GM12891 (cell line): ENCODE data around the gene EPHA1.

Experiments used
- DNase-seq: peaks from one replicate; pipeline ENCODE4 v3.0.0; 2011; ENCODE audit warnings: low spot score; ENCODE audit not compliant: insufficient read length
- FAIRE-seq: peaks from 2 replicates; lab custom pipeline; 2011; peaks lifted over from hg19 to GRCh38; lab: Jason Lieb, UNC
- PAX5 ChIP-seq: IDR thresholded peaks from 2 replicates; pipeline ENCODE4 v1.6.1; 2011; ENCODE audit warnings: low read length, moderate library complexity, mild to moderate bottlenecking; ENCODE audit not compliant: insufficient read depth, severe bottlenecking
- POLR2A ChIP-seq: IDR thresholded peaks from 2 replicates; pipeline ENCODE4 v1.6.1; 2011; ENCODE audit warnings: low read depth, low read length, control low read depth
- POLR2AphosphoS5 ChIP-seq: IDR thresholded peaks from 2 replicates; pipeline ENCODE4 v1.6.1; 2011; ENCODE audit warnings: low read depth, low read length, control low read depth
- POU2F2 ChIP-seq: IDR thresholded peaks from 2 replicates; pipeline ENCODE4 v1.6.1; 2011; ENCODE audit warnings: low read depth, mild to moderate bottlenecking, control low read depth, low read length, moderate library complexity
- SPI1 ChIP-seq: IDR thresholded peaks from 2 replicates; pipeline ENCODE4 v1.6.1; 2011; ENCODE audit warnings: low read depth, low read length, control low read depth
- TAF1 ChIP-seq: IDR thresholded peaks from 2 replicates; pipeline ENCODE4 v1.6.1; 2011; ENCODE audit warnings: low read depth, low read length, control low read depth

EPHA1 gene

GRCh38 chr7:143376396-143376795, 32.3 kb downstream of the EPHA1 start:
- DNase-seq (no peak), FAIRE-seq (no peak)

GRCh38 chr7:143375298-143376034, 33.2 kb downstream of the EPHA1 start:
- TF ChIP-seq PAX5 (no peak), SPI1 (no peak), POU2F2 (no peak), POLR2A (no peak), POLR2AphosphoS5 (no peak), TAF1 (no peak)
- FAIRE-seq (no peak), DNase-seq (no peak)

More at GRCh38 chr7:143376396-143376795, 32.3 kb downstream of the EPHA1 start:
- TF ChIP-seq TAF1: no peak
- no peak for TF ChIP-seq POLR2AphosphoS5
- no peak for TF ChIP-seq POLR2A
- no peak for TF ChIP-seq POU2F2
- TF ChIP-seq SPI1: no peak
- no peak for TF ChIP-seq PAX5

- DNase-seq (no peak), FAIRE-seq (no peak)
- TF ChIP-seq TAF1: no peak
- TF ChIP-seq POLR2AphosphoS5: no peak
These were observed 34.1 kb downstream of the EPHA1 start for GRCh38 chr7:143374561-143374960.

GRCh38 chr7:143373255-143373794, 35.3 kb downstream of the EPHA1 start:
- no peak for DNase-seq
- no peak for FAIRE-seq
- TF ChIP-seq POU2F2 (no peak), POLR2AphosphoS5 (no peak), POLR2A (no peak), SPI1 (no peak), TAF1 (no peak), PAX5 (no peak)

- DNase-seq (no peak), FAIRE-seq (no peak)
- no peak for TF ChIP-seq PAX5
- no peak for TF ChIP-seq POU2F2
- TF ChIP-seq TAF1: no peak
- no peak for TF ChIP-seq POLR2A
- TF ChIP-seq POLR2AphosphoS5: no peak
- TF ChIP-seq SPI1: no peak
These were observed 36.6 kb downstream of the EPHA1 start for GRCh38 chr7:143372070-143372469.

GRCh38 chr7:143369678-143370651, 38.7 kb downstream of the EPHA1 start:
- TF ChIP-seq SPI1 (no peak), POLR2AphosphoS5 (no peak), POLR2A (no peak), PAX5 (no peak), POU2F2 (no peak), TAF1 (no peak)
- DNase-seq (no peak), FAIRE-seq (no peak)

- FAIRE-seq (no peak), DNase-seq (no peak)
- TF ChIP-seq PAX5 (no peak), SPI1 (no peak), TAF1 (no peak), POLR2A (no peak), POU2F2 (no peak), POLR2AphosphoS5 (no peak)
These were observed 40.3 kb downstream of the EPHA1 start for GRCh38 chr7:143368387-143368786.

- no peak for TF ChIP-seq POU2F2
- TF ChIP-seq POLR2A: no peak
- TF ChIP-seq POLR2AphosphoS5: no peak
- TF ChIP-seq TAF1: no peak
- TF ChIP-seq PAX5: no peak
- no peak for TF ChIP-seq SPI1
These were observed 40.7 kb downstream of the EPHA1 start for GRCh38 chr7:143367972-143368371.

More at GRCh38 chr7:143367972-143368371, 40.7 kb downstream of the EPHA1 start:
- DNase-seq: no peak
- FAIRE-seq: no peak
